HK-2 (cell line): Measurements from ENCODE around the gene GRK1.
A peak's percentile ranks its signal among the peaks of the same experiment; 100 is the strongest.

Experiments used
- DNase-seq: peaks from one replicate; pipeline ENCODE4 v3.0.0-alpha.2; 2018; ENCODE audit not compliant: unreplicated experiment

Gene GRK1

DNA sequence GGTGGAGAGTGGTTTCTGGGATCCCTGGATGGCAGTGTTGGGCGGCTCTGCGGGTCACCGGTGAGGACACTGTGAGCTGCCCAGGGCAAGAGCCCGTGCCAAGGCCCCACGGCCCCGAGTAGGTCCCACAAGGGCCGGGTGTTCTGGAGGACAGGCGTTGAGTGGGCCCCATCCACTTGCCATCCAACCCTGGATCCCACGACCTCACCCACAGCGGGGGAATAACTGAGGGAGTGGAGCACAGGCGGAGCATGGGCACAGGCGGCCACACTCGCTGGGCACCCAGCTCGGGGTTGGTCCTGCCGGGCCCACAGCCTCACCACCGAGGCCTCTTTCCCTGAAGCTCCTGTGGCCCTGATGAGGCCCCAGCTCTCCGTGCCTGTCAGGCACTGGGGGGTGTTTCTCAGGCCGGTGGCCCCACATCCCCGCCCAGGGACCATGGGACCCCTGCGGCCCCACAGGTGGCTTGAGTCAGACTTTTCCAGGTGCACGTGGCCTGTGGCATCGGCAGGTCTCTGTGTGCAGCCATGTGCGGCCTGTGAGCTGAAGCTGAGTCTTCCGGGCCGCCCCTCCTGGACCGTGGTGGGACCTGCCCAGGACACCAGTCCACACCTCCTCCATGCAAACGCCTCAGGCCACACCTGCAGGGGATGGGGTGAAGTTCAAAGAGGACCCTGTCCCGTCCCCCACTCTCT is 108.6 kb downstream of the GRK1 start:
- no peak for DNase-seq

DNA sequence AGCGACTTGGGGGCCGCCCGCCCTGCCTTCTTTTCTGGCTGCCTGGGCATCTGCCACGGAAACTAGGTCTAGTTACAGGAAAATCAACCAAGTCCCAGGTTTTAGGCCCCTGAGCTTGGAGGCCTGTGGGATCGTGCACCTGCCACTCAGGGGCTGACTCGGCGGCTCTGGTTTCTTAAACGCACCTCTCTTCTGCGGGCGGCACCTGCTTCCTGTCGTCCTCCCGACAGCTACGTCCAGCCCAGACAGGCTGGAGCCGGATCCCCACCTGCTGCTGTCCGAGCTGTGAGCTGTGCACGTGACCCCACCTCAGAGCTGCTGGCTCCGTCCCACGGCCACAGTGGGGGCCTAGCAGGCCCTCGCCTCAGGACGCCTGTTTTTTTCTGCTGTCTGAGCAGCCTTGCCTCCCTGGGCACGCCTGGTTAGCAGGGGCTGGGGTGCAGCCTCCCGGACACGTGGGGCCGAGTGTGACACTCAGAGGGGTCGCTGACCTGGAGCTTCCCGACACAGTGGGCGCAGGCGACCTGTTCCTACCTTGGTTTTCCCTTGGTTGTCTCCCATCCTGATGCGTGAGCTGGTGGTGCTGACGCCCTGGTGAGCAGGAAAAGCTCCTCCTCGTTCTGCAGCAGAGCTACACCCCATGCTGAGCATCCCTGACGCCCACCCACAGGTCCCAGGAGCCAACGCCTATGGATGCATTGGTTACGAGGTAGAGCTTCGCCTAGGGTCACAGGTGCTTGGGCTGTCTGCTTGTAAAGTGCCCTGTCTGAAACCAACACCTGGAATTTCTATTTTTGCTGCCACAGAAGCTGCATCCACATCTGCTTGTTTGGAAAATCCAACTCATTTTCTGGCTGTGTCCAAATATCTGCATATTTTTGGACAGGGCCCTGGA is 109.5 kb downstream of the GRK1 start:
- DNase-seq = no peak

DNA sequence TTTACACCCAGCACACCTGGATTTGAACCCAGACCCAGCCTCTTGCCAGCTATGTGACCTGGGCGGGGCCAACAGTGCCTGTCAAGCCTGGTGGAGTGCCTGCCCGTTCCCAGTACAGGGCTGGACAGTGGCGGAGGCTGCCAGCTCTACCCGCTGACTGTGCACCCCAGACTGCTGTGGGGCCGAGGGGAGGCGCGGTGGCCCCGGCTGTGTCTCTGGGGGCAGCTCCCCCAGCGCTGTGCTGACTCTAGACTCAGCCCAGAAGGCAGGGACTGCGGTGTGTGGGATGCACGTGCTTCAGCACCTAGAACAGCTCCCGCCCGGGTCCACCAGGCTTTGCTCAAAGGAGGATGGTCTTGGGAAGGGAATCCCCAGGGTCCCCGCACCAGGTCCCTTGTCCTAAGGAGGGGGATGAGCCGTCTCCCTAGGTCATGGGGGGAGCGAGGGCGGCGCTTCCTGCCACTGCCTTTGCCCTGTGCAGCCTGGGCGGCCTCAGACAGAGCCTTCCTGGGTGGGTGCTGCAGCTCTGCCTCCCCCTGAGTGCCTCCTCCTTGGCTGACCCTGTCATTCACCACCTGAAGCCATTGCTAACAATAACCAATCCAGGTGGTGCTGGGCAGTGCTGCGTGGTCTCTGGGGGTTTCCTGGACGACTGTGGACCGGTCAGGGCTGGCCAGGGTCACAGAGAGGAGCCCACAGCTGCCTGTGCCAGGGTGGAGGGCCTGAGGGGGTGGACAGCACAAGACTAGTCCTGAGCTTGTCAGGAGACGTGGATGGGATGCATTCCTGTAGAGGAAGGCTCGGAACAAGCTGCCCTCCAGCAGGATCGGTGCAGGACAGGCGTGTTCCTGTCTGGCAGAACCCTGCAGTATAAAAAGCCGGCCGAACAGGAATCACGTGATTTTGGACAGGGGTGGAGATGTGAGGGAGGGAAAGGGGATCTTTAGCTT is 110.6 kb downstream of the GRK1 start:
- DNase-seq = no peak

DNA sequence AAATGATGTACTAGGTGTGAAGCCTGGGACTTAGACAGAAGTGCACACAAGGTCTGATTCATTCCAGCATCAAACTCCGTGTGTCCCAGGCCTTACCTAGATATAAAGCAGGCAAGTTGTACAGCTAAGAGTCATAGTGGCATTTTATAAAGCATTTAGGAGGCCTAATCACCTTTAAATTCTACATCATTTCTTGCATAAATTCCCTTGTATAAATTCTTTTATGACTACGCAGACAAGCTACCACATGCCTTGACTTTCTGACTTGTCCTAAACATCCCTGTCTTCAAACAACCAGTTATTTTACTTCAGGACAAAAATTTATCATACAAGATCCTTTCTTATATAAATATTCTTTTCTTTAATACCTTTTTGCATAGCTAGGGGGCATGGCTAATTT is 114.6 kb downstream of the GRK1 start:
- no peak for DNase-seq

DNA sequence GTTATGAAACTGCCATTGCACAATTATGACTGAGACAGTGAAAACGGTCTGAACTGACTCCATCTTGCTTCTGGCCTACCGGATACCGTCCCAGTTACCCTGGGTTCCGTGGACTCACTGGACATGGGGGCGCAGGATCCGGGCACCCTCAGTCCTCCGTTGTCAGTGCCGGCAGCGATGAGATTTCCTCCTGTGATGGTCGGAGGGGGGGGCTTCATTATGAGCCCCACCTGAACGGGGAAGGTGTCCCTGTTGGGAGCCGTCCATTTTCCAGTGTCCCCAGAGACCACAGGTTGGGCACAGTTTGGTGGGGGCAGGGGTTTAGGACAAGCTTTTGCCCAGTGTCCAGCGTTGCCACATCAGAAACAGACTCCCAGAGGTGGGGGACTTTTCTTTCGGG is 115.5 kb downstream of the GRK1 start:
- DNase-seq = no peak

DNA sequence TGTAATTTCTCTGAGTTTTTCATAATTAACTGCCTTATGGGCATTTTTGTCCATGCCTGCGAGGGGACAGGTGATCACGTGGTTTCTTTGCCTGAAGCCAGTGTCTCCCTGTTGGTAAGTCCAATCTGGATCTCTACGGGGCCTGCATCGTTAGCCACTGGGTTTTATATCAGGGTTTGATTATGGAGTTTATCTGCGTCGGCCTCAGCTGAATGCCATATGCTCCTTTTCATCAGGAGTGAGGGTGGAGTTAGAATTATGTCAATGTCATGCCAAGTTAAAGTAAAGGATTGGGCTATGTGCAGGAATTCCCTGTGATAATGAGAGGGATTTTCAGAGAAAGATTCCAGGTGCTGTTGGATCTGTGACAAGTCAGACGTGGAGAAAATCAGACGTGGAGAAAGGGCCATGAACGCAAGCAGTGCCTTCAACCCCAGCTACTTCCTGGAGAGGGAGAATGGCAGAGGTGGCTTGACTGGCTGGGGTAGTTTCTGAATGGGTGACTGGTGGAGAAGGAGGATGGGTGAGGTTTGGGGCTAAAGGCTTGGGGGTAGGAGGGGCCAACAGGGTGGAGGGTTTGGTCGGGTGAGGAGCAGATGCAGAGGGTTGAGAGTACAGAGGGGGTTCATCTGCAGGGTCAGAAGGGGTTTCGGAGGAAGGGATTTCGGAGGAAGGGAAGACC is 116.3 kb downstream of the GRK1 start:
- DNase-seq = no peak

DNA sequence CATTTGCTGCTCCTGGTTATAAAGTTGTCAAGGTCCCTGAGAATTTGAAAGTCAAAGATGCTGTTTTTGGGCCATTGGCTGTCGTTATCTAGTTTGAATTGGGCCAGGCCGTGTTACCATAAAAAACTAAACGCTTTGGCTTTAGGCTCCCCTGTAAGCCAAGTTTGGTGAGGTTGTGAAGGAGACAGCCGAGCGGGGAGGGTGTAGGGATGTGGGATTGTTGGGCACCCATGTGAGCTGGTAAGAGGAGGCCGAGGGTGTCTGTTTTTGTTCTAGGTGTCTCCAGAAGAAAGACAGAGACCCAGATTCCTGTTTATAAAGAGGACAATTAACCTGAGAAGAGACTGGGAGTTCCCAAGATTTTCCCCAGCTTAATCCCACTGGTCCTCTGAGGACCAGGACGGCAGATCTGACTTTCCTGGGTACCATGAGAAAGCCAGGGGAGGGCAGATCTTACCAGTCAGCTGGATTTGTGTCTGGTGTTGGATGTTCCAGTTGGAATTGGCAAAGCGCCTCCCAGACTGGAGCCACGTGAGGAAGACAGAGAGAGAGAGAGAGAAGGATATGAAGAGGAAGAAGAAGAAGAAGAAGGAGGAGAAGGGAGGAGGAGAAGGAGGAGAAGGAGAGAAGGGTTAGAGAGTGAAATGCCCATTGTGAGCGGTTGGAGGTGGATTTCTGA is 117.1 kb downstream of the GRK1 start:
- DNase-seq = no peak

DNA sequence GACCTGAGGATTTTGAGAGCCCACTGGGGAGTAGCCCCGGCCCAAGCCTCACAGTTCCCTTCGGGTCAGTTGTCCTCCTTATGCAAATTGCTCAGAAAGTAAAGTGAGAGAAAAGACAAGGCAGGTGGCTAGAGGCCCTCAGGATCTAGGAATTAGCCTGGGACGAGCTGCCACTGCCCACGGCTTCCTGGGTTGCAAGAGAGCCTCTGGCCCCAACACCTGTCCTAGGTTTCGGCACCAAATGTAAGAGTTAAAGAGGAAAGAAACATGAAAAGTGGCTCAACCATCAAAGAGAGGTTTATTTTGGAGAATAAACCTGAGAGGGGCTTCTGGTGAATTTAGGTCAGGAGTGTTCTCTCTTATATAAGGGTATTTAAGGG is 117.6 kb downstream of the GRK1 start:
- DNase-seq = no peak

DNA sequence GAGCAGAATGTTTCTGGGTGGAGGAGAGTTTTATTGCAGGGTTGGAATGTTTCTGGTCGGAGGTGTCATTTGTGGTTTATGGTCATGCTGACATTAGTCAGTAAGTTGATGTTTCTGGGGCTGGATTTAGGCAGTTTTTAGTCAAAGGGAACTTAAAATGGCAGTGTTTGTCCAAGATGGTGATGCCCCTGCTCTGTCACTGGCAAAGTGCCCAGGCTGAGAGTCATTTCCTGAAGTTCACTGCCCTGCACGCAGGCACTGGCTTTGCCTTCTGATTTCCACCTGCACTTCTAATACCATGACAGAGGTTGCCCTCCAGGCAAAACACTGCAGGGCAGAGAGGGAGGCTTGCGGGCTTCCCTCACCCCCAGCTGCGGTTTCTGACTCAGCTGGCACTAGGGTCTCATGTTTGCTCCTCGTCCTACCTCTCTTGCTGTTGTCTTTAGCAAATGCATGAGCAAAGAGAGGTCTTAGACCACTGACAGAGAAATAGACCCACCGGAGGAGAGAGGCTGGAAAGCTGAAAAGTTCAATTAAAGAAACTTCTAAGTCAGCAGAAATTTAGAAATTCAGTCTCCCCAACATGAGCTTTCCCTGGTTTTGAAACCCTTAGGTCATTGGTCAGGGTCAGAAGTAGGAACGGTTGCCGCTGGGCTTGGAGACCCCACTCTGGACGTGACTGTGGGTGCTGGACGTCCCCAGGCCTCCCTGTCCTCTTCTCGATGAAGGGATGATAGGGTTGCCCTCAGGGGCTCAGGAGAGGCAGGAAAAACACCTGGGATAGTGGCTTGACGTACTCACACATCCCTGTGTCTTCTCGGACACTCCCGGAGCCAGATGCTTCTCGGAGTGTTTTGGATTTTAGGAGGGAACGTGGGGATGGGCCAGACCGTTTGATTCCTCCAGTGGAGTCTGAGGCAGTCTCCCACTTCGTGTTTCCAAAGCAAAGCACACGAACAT is 118.3 kb downstream of the GRK1 start:
- peak; percentile 74 for DNase-seq

DNA sequence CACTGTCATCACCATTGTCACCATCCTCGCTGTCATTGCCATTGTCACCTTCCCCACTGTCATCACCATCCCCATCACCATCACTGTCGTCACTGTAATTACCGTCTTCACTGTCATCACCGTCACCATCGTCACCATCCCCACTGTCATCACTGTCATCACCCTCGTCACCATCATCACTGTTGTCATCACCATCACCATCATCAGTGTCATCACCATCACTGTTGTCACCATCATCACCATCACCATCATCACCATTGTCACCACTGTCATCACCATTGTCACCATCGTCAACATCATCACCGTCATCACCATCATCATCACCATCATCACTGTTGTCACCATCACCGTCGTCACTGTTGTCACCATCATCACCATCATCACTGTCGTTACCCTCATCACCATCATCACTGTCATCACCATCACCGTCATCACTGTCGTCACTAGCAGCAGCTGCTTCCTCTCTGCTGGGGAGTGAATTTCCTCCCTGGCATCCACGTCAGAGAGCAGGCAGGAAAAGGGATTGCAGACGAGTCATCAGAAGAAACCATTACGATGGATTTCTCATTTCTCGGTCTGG is 119.3 kb downstream of the GRK1 start:
- DNase-seq = no peak
